ENCODE data around the gene HILPDA.

HILPDA gene

GRCh38 chr7:128455543-128456254 is at the start of gene HILPDA:
TSS of gene HILPDA (plus strand) at chr7:128455878. CDS start at chr7:128457269, 1,391 bp downstream.
- peaks cover 21% of the 10 kb centered on the region for H3K36me3 ChIP-seq (ENCODE audit: control insufficient read depth, insufficient read depth, low read length)
- H3K27me3 ChIP-seq (ENCODE audit: control insufficient read depth, insufficient read depth, low read length): no peaks in the 10 kb centered on the region
- peak within 1 kb of the TSS; percentile 100 for H3K4me3 ChIP-seq (ENCODE audit: low read depth, low read length)
- H3K9ac ChIP-seq (ENCODE audit: low read depth, low read length): peak within 1 kb of the TSS; percentile 97
- H3K4me1 ChIP-seq (ENCODE audit: control insufficient read depth, insufficient read depth, low read length): peaks cover 34% of the 10 kb centered on the region
- no peaks in the 10 kb centered on the region for H3K9me3 ChIP-seq (ENCODE audit: control insufficient read depth, insufficient read depth, low read length)
- H3K27ac ChIP-seq (ENCODE audit: low read depth, low read length): peak within 1 kb of the TSS; percentile 97

GRCh38 chr7:128406314-128407232 is 49.1 kb upstream of the HILPDA start:
- 0 out of 2 replicates have a peak overlapping the region, but pooled peaks have one; percentile 37 for H3K4me3 ChIP-seq (ENCODE audit: low read depth, low read length)
- peaks cover 76% of the 10 kb centered on the region for H3K27me3 ChIP-seq (ENCODE audit: control insufficient read depth, insufficient read depth, low read length)
- H3K27ac ChIP-seq (ENCODE audit: low read depth, low read length): no peak overlapping the region

GRCh38 chr7:128407233-128407589 is 48.5 kb upstream of the HILPDA start:
- Histone ChIP-seq H3K27me3 (ENCODE audit: control insufficient read depth, insufficient read depth, low read length) (peaks cover 82% of the 10 kb centered on the region), H3K4me3 (ENCODE audit: low read depth, low read length) (no peak overlapping the region), H3K9me3 (ENCODE audit: control insufficient read depth, insufficient read depth, low read length) (no peaks in the 10 kb centered on the region), H3K4me1 (ENCODE audit: control insufficient read depth, insufficient read depth, low read length) (peaks cover 46% of the 10 kb centered on the region), H3K27ac (ENCODE audit: low read depth, low read length) (no peak overlapping the region), H3K9ac (ENCODE audit: low read depth, low read length) (no peak overlapping the region), H3K36me3 (ENCODE audit: control insufficient read depth, insufficient read depth, low read length) (no peaks in the 10 kb centered on the region)

More at GRCh38 chr7:128406314-128407232, 49.1 kb upstream of the HILPDA start:
- H3K9me3 ChIP-seq (ENCODE audit: control insufficient read depth, insufficient read depth, low read length): no peaks in the 10 kb centered on the region
- no peaks in the 10 kb centered on the region for H3K36me3 ChIP-seq (ENCODE audit: control insufficient read depth, insufficient read depth, low read length)
- peaks cover 46% of the 10 kb centered on the region for H3K4me1 ChIP-seq (ENCODE audit: control insufficient read depth, insufficient read depth, low read length)
- no peak overlapping the region for H3K9ac ChIP-seq (ENCODE audit: low read depth, low read length)

- H3K4me1 ChIP-seq (ENCODE audit: control insufficient read depth, insufficient read depth, low read length): peaks cover 46% of the 10 kb centered on the region
- no peaks in the 10 kb centered on the region for H3K36me3 ChIP-seq (ENCODE audit: control insufficient read depth, insufficient read depth, low read length)
- H3K27me3 ChIP-seq (ENCODE audit: control insufficient read depth, insufficient read depth, low read length): peaks cover 83% of the 10 kb centered on the region
- H3K4me3 ChIP-seq (ENCODE audit: low read depth, low read length): no peak overlapping the region; the same call in 1 of the 2 replicates
- H3K9me3 ChIP-seq (ENCODE audit: control insufficient read depth, insufficient read depth, low read length): no peaks in the 10 kb centered on the region
- no peak overlapping the region for H3K27ac ChIP-seq (ENCODE audit: low read depth, low read length)
- H3K9ac ChIP-seq (ENCODE audit: low read depth, low read length): no peak overlapping the region
Measured at GRCh38 chr7:128407751-128408708, 47.6 kb upstream of the HILPDA start.

GRCh38 chr7:128408709-128409595 is 46.7 kb upstream of the HILPDA start:
- peak overlapping the region; percentile 72 for H3K4me3 ChIP-seq (ENCODE audit: low read depth, low read length)
- no peak overlapping the region for H3K27ac ChIP-seq (ENCODE audit: low read depth, low read length)
- peaks cover 86% of the 10 kb centered on the region for H3K27me3 ChIP-seq (ENCODE audit: control insufficient read depth, insufficient read depth, low read length)
- no peaks in the 10 kb centered on the region for H3K36me3 ChIP-seq (ENCODE audit: control insufficient read depth, insufficient read depth, low read length)
- H3K9ac ChIP-seq (ENCODE audit: low read depth, low read length): no peak overlapping the region
- H3K4me1 ChIP-seq (ENCODE audit: control insufficient read depth, insufficient read depth, low read length): peaks cover 43% of the 10 kb centered on the region
- no peaks in the 10 kb centered on the region for H3K9me3 ChIP-seq (ENCODE audit: control insufficient read depth, insufficient read depth, low read length)

GRCh38 chr7:128409596-128410450 is 45.9 kb upstream of the HILPDA start, which contains the start of gene IMPDH1:
TSS of gene IMPDH1 (minus strand) at chr7:128409982. CDS start at chr7:128409901, 81 bp downstream.
- peak within 1 kb of the TSS; percentile 72 for H3K4me3 ChIP-seq (ENCODE audit: low read depth, low read length)
- H3K27me3 ChIP-seq (ENCODE audit: control insufficient read depth, insufficient read depth, low read length): peaks cover 78% of the 10 kb centered on the region
- no peak within 1 kb of the TSS for H3K27ac ChIP-seq (ENCODE audit: low read depth, low read length)
- H3K9me3 ChIP-seq (ENCODE audit: control insufficient read depth, insufficient read depth, low read length): no peaks in the 10 kb centered on the region
- no peaks in the 10 kb centered on the region for H3K36me3 ChIP-seq (ENCODE audit: control insufficient read depth, insufficient read depth, low read length)
- no peak within 1 kb of the TSS for H3K9ac ChIP-seq (ENCODE audit: low read depth, low read length)
- peaks cover 34% of the 10 kb centered on the region for H3K4me1 ChIP-seq (ENCODE audit: control insufficient read depth, insufficient read depth, low read length)

GRCh38 chr7:128410451-128410753 is 45.3 kb upstream of the HILPDA start:
- Histone ChIP-seq H3K27me3 (ENCODE audit: control insufficient read depth, insufficient read depth, low read length) (peaks cover 73% of the 10 kb centered on the region), H3K9ac (ENCODE audit: low read depth, low read length) (no peak overlapping the region), H3K4me1 (ENCODE audit: control insufficient read depth, insufficient read depth, low read length) (peaks cover 28% of the 10 kb centered on the region), H3K4me3 (ENCODE audit: low read depth, low read length) (peak overlapping the region; percentile 72), H3K36me3 (ENCODE audit: control insufficient read depth, insufficient read depth, low read length) (no peaks in the 10 kb centered on the region), H3K27ac (ENCODE audit: low read depth, low read length) (no peak overlapping the region), H3K9me3 (ENCODE audit: control insufficient read depth, insufficient read depth, low read length) (no peaks in the 10 kb centered on the region)

- Histone ChIP-seq H3K9ac (ENCODE audit: low read depth, low read length) (no peak overlapping the region), H3K4me3 (ENCODE audit: low read depth, low read length) (no peak overlapping the region), H3K36me3 (ENCODE audit: control insufficient read depth, insufficient read depth, low read length) (no peaks in the 10 kb centered on the region), H3K27ac (ENCODE audit: low read depth, low read length) (no peak overlapping the region), H3K4me1 (ENCODE audit: control insufficient read depth, insufficient read depth, low read length) (0 out of 2 replicates have a peak, but pooled peaks cover 3% of the 10 kb centered on the region), H3K9me3 (ENCODE audit: control insufficient read depth, insufficient read depth, low read length) (no peaks in the 10 kb centered on the region), H3K27me3 (ENCODE audit: control insufficient read depth, insufficient read depth, low read length) (peaks cover 30% of the 10 kb centered on the region)
Measured at GRCh38 chr7:128415217-128415785, 40.4 kb upstream of the HILPDA start.

GRCh38 chr7:128417071-128417470 is 38.6 kb upstream of the HILPDA start:
- H3K9me3 ChIP-seq (ENCODE audit: control insufficient read depth, insufficient read depth, low read length): no peaks in the 10 kb centered on the region
- H3K4me1 ChIP-seq (ENCODE audit: control insufficient read depth, insufficient read depth, low read length): no peaks in the 10 kb centered on the region
- peaks cover 12% of the 10 kb centered on the region for H3K27me3 ChIP-seq (ENCODE audit: control insufficient read depth, insufficient read depth, low read length)
- H3K9ac ChIP-seq (ENCODE audit: low read depth, low read length): no peak overlapping the region
- no peak overlapping the region for H3K4me3 ChIP-seq (ENCODE audit: low read depth, low read length)
- no peaks in the 10 kb centered on the region for H3K36me3 ChIP-seq (ENCODE audit: control insufficient read depth, insufficient read depth, low read length)
- no peak overlapping the region for H3K27ac ChIP-seq (ENCODE audit: low read depth, low read length)

All from HUES48 (cell line).